Stimulated activated CD8-positive, alpha-beta memory T cell treated with anti-CD3 and anti-CD28 coated beads, Interleukin-15, amount 100 ng/mL, for 24 hours (primary cell): ENCODE measurements around the gene MPPED1.

Experiments
- DNase-seq: peaks from one replicate; pipeline ENCODE4 v3.0.0-alpha.2; 2020; ENCODE audit warnings: low read depth

MPPED1 gene

DNA sequence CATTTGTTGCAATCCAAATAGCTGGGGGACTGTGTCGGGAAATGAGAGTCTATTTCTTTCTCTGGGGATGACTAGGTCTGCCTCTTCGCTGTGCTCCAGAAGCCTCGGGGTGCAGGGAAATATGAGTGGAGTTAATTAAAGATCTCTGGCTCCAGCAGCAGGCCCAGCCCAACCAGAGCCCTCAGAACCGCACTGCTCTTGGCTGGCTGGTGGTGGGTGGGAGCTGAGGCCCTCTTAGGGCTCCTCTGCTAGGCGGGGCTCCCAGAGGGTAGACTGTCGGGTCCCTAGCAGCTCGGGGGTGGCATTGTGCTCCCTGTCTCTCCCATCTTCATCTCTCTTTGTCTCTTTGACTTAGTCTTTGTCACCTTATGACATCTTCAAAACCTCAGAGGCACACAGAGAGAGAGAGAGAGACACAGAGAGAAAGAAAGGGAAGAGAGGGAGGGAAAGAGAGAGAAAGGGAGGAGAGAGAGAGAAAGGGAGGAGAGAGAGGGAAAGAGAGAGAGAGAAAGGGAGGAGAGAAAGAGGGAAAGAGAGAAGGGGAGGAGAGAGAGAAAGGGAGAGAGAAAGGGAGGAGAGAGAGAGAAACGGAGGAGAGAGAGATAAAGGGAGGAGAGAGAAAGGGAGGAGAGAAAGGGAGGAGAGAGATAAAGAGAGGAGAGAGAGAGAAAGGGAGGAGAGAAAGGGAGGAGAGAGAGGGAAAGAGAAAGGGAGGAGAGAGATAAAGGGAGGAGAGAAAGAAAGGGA lies 20.2 kb downstream of the MPPED1 start:
- DNase-seq = no peak

DNA sequence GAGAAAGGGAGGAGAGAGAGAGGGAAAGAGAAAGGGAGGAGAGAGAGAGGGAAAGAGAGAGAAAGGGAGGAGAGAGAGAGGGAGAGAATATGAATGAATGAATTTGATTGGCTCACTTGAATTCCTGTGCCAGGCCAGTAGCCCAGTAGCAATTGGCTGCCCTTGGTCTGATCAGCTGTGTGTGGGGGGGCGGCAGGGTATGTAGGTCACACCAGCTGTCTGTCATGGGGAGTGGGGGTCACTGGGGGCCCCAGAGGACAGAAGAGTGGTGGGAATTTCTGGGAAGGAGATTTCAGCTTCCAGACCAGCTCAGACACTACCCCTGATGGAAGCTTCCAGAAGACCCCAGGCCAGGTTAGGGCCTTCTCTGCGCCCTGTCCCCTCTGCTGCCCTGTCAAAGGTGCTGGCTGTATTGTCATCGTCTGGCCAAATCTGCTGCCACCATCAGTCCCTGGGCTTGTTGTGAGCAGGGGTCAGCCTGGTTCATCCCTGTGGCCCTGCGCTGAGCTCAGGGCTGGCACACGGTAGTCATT lies 21.1 kb downstream of the MPPED1 start:
- no peak for DNase-seq

DNA sequence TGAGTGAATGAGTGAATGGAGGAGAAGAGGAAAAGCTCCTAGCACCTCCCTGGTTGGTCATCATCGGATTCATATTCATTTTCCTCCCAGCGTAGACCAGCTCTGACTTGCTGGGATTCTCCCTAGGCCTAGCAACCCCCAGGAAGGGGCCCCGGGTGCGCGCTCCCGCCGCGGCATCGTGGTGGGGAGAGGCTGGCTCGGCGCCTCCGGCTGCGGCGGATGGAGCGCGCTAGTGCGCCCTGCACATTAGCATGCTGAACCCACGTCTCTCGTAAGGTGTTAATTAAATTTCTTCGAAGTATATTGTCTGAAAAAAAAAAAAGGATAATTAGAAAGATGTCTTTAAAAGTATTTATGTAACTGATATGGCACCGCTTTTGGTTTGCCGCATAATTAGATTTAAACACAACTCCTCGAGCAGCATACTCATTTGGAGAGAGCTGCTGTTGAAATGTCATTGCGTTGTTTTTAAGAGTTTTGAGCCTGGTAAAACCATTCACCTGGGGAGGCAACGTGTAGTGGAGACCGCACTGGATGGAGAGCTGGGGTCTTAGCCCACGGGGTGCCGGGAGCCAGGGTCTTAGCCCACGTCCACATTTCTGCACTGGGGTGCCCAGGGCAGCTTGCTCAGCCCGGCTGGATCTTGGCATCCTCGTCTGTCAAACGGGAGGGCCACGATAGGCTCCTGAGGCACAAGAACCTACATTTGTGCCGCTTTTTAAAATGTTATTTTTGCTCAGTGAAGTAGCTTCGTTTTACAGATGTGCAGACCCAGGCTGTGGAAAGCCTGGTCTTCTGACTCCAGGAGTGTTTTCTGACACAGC lies 21.8 kb downstream of the MPPED1 start:
- DNase-seq = no peak

- no peak for DNase-seq
These were observed 22.6 kb downstream of the MPPED1 start for GRCh38 chr22:43434275-43434927.

DNA sequence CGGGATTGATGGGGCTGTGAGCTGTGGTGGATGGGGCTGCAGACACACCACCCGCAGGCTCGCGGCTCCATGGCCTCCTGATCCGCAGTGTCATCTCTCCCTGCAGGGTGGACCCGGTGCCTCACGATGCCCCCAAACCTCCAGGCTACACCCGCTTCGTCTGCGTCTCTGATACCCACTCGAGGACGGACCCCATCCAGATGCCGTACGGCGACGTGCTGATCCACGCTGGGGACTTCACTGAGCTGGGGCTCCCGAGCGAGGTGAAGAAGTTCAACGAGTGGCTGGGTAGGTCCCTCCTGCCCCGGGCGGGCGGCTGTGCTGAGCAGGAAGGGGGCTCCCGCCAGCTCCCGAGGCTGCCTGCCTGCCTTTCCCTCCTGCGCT lies 23.1 kb downstream of the MPPED1 start:
- DNase-seq = no peak

- no peak for DNase-seq
These were observed 24.3 kb downstream of the MPPED1 start for GRCh38 chr22:43435851-43436811.

DNA sequence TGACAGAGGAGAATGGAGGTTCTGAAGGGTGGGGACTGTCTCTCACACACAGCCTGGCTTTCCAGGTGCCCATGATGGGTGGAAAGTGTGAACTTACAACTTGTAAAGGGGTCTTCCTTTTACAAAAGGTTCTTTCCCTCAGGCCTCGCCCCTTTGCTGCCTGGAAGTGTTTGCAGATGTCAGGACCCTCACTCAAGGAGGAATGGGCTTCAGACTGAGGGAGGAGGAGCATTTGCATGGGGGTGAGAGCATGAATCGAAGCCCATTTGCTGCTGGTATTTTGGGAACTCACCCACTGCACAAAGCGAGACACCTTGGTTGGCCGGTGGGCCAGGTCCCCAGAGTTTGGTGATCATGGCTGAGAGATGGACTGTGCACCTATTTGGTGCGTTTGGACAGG lies 25.1 kb downstream of the MPPED1 start:
- DNase-seq = no peak

DNA sequence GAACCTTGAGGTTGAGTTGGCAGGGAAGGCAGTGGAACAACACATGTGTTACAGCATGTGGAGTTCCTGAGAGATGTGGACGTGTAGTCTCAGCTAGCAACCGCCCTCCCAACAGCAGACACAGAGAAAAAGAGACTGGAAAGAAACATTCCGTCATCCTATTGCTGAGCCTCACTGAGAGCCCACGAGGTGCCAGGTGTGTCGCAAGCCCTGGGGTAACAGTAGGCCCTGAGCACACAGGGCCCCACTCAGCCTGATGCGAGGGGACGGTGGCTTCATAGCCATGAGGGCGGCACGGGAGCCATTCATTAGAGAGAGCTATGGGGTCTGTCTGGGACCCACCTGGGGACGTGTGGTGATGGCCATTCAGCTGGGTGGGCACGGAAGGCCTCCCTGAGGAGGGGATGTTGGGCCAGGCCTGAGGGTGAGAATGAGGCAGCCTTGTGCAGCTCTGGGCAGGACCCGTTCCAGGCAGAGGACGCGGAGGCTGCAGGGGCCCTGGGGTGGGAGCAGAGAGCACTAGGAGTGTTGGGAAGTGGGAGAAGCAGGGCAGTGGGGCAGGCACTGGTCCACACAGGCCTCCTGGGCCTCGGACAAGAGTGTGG lies 26.2 kb downstream of the MPPED1 start:
- no peak for DNase-seq

DNA sequence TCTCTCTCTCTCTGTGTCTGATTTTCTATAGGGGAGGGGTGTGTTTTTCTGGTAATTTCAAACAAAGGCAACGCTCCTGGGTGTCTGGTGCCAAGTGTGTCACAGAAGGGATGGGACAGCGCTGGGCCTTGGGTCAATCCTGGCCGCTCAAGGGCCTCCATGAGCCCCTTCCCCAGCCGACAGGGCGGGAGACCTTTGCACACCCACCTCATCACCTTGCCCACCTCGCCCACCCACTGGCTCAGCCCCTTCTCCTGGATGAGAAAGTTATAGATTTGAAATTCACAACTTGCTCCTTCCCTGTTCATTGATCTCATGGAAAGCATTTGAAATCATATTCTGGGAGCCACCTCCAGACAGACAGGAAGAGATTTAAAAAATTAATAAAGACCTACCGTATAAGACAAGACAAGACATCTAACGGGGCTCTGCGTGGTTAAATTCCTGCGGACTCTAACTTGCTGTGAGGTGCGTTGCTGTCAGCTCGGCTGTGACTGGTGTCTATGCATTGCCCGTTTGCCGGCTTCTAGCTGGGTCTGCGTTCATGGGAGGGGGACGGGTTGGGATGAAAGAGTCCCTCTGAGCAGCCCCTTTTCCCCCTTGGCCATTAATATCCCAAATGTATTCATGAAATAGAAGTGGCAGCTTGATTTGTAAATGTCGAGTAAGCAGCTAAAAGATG lies 27.0 kb downstream of the MPPED1 start:
- DNase-seq = no peak

GRCh38 chr22:43439368-43440103 lies 27.7 kb downstream of the MPPED1 start:
- DNase-seq = no peak

- DNase-seq = no peak
These were observed 28.2 kb downstream of the MPPED1 start for GRCh38 chr22:43440104-43440387.

DNA sequence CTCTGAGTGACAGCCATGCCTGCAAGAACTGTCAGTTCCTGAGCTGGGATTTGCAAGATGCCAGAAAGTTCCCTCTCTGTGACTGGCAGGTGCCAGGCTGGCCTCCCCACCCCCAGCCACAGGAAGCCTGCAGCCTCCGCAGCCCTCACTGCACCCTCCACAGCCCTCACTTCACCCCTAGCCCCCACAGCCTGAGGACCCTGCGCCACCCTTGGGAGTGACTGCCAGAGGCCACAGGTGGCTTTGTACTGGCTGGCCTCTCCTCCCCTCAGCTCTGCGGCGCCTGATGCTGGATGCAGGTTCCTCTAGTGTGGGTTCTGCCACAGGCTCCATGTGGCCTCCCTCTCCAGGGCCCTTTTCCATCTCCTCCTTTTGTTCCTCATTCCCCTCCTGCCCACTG lies 28.7 kb downstream of the MPPED1 start:
- no peak for DNase-seq

GRCh38 chr22:43441216-43441615 lies 29.4 kb downstream of the MPPED1 start:
- DNase-seq = no peak

DNA sequence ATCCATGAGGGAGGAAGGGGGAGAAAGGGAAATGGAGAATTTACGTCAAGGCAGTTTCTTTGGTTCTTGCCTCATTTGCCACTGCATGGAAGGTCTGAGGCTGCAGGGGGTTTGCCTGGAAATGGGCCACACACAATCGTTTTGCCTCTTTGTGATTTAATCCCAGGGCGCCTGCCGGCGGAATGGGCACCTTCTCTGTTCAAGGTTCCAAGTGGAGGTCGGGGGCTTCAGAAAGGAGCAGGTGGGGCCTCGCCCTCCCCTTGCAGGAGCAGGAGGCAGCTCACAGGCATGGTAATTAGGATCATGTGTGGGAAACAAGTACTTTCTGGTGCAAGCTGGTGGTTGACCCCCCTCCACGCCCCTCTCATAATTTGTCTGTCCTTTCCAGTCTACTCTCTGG lies 29.9 kb downstream of the MPPED1 start:
- DNase-seq = no peak

DNA sequence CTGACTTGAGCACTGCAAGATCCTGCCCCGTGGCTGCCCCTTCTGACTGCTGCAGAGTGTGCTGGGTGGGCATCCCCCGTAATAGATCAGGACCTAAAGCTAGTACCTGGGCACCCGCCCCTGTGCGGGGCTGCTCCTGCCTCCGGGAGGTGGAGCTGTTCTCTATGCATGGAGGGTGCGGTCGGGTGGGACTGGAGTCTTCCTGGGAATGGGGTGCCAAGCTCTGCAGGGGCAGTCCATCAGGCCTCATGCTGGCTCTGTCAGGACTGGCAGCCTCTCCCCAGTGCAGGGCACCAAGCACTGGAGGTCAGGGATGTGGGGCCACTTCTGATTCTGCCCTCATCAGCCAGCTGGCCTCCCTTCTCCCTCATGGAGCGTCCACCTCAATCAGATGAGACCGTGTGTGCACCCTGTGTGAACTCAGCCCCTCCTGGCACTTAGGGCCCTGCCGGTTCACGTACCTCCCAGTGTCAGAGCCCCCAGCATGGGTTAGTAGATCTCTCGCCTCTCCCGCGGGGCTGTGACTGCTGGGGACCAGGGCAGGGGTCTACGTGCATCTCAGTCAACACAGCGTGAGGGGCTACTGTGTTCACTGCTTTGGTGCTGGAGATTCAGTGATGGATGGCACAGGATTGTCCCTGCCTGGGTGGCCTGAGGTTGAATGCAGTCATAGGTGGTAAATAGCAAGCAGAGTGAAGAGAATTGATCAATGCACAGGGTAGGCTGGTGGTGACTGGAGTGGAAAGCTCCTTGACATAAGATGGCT lies 30.8 kb downstream of the MPPED1 start:
- DNase-seq = no peak

- DNase-seq = no peak
These were observed 31.3 kb downstream of the MPPED1 start for GRCh38 chr22:43443152-43443471.

GRCh38 chr22:43446037-43446803 lies 34.4 kb downstream of the MPPED1 start:
- no peak for DNase-seq

DNA sequence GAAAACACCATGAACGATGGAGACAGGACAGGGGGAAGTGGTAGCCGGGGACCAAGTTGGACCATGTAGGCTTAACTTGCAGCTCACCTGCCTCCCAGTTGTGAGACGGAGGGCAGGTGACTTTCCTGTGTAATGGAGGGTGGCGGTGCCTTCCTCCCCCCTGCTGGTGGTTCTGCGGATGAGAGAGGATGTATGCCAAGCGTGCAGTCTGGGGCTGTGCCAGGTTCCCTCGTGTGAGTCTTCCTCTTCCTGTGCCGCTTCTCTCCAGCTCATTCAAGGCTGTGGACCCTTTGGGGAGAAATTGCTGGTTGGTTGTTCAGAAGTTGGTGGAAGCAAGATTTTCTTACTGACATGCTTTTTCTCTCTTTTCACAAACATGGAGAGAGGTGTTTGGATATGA lies 35.1 kb downstream of the MPPED1 start:
- DNase-seq = no peak

DNA sequence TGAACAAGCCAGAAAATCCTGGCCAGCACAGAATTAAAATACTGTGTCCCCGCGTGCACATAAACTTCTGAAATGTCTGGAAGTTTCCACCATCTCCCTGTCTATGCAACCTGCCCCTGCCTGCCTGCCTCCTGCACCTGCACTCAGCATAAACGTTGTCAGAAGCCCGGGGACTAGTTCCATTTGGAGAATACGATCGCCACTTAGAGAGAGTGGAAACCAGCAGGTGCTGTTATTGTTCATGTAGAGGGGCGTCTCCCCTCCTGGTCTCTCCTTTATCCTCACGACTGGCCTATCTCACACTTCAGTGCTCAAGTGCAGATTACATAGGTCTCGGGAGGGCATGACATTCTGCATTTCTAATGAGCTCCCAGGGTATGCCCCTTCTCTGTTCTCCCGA lies 35.6 kb downstream of the MPPED1 start:
- DNase-seq = no peak
